ENCODE results near the gene DNAJC25.

Gene DNAJC25

GRCh38 chr9:111700776-111701175, 69.6 kb downstream of the DNAJC25 start:
- TF ChIP-seq CTCF (conservative IDR thresholded peaks at IDR 0.05): no peak
- no peak overlapping the region for H3K27ac ChIP-seq

Data from VCaP (cell line).